ENCODE measurements around the gene MAP4K4.
"Not testable (repeated sequence)": the region's sequence is repeated elsewhere in the genome, so short reads cannot be mapped to it uniquely, and the experiment has no call there.

MAP4K4 gene

GRCh38 chr2:101744832-101745231 lies 47.3 kb downstream of the MAP4K4 start:
- no peak for DNase-seq

- no peak for DNase-seq
Observed at GRCh38 chr2:101745711-101746694, 48.5 kb downstream of the MAP4K4 start.

GRCh38 chr2:101748000-101748399 lies 50.5 kb downstream of the MAP4K4 start:
- DNase-seq: no peak

GRCh38 chr2:101748462-101748861 lies 51.0 kb downstream of the MAP4K4 start:
- not testable (repeated sequence) for DNase-seq

GRCh38 chr2:101750688-101751087 lies 53.2 kb downstream of the MAP4K4 start:
- DNase-seq: no peak

- DNase-seq: no peak
Observed at GRCh38 chr2:101751276-101751815, 53.8 kb downstream of the MAP4K4 start.

- peak in 1 of 2 donors; percentile 23 for DNase-seq
Observed at GRCh38 chr2:101751875-101752619, 54.5 kb downstream of the MAP4K4 start.

GRCh38 chr2:101752716-101753616 lies 55.5 kb downstream of the MAP4K4 start:
- no peak for DNase-seq

- DNase-seq: no peak
Observed at GRCh38 chr2:101753720-101754490, 56.4 kb downstream of the MAP4K4 start.

- DNase-seq: no peak
Observed at GRCh38 chr2:101754618-101755017, 57.1 kb downstream of the MAP4K4 start.

GRCh38 chr2:101756266-101756665 lies 58.8 kb downstream of the MAP4K4 start:
- DNase-seq: no peak

- DNase-seq: no peak
Observed at GRCh38 chr2:101758001-101758400, 60.5 kb downstream of the MAP4K4 start.

- DNase-seq: no peak
Observed at GRCh38 chr2:101759162-101759561, 61.7 kb downstream of the MAP4K4 start.

- no peak for DNase-seq
Observed at GRCh38 chr2:101762451-101763171, 65.1 kb downstream of the MAP4K4 start.

- no peak for DNase-seq
Observed at GRCh38 chr2:101763496-101764333, 66.2 kb downstream of the MAP4K4 start.

GRCh38 chr2:101766337-101766736 lies 68.8 kb downstream of the MAP4K4 start:
- no peak for DNase-seq

GRCh38 chr2:101766871-101767739 lies 69.6 kb downstream of the MAP4K4 start:
- no peak for DNase-seq

- peak in 1 of 2 donors; percentile 10 for DNase-seq
Observed at GRCh38 chr2:101768556-101769220, 71.2 kb downstream of the MAP4K4 start.
